ENCODE data around the gene DDX39A. TPM values are rescaled to one million over a fixed set of nuclear protein-coding genes. Genes with fewer than 3 reads are reported as not detected.
A peak's percentile ranks its signal among the peaks of the same experiment; 100 is the strongest.

The DDX39A gene
- total and polyA plus RNA-seq, 2 of the 8 experiments (the other 6 are each of a cell fraction or from before 2014, with no cell fraction given), result 139 TPM

DNA sequence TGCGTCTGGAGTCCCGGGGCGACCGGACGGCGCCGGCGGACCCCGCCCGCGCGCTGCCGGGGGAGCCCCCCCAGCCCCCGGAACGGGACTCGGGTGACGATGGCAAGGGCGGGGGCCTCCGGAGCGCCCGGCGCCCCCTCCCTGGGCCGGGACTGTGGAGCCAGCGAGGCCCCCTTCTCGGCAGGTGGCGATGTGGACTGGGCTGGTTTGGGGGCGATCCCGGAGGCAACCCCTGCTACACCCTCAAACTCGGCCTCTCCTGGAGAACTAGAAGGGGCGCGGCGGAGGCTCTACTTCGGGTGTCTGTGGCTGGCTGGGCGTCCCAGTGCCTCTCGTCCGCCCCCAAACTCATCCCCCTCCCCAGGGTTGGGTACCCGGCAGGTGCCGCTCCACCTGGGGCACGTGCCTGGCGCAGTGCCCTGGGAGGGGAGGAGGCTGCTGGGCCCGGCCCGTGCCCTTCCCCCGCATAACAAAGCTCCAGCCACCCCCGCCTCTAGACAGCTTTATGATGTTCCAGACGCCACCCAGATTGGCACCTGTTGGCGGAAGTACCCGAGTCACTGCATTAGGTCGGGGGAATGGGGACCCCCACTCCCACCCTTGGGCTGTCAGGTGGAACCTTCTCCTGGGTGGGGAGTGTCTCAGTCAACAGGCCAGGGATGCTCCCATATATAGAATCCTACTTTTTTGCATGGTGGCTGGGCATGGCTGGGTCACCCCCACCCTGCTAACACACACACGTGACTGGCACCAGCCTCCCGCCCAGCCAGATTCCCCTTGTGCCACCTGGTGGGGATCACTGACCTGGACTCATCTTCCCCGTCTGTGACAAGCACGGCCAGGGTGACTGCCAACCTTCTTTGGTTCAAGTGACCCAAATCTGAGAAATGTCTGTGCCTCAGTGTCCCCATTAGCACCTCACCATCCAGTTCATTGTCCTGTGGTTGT lies 14.7 kb upstream of the DDX39A start (continued):
- no peak for TF ChIP-seq CTBP2 (IDR thresholded peaks at IDR 0.05; ENCODE audit: borderline replicate concordance, insufficient read depth, insufficient read length, low read length)
- 0 out of 4 replicates have a peak, but pooled peaks of 1 of the 2 experiments have one; percentile 27 for TF ChIP-seq HDAC2 (IDR thresholded peaks at IDR 0.05; ENCODE audit: borderline replicate concordance in 1 of 2, low read depth in 2 of 2, low read length in 2 of 2)
- no peak for TF ChIP-seq CBX5 (IDR thresholded peaks at IDR 0.05; ENCODE audit: low read depth, low read length)
- no peak for TF ChIP-seq SUZ12 (IDR thresholded peaks at IDR 0.05; ENCODE audit: low read length)
- no peak for TF ChIP-seq HDAC6 (IDR thresholded peaks at IDR 0.05; ENCODE audit: low read depth, low read length)
- peak; percentile 59 for TF ChIP-seq KDM4A (IDR thresholded peaks at IDR 0.05; ENCODE audit: low read depth, low read length, severe bottlenecking)
- TF ChIP-seq NANOG (IDR thresholded peaks at IDR 0.05; ENCODE audit: insufficient read depth, low read depth, low read length, poor library complexity, severe bottlenecking), result no peak
- no peak for TF ChIP-seq CEBPB (IDR thresholded peaks at IDR 0.05; ENCODE audit: low read depth, low read length)
- no peak for TF ChIP-seq FOSL1 (IDR thresholded peaks at IDR 0.05; ENCODE audit: insufficient read depth, low read depth, low read length)
- TF ChIP-seq SRF (IDR thresholded peaks at IDR 0.05; ENCODE audit: low read depth, low read length), result no peak
- TF ChIP-seq GABPA (IDR thresholded peaks at IDR 0.05; ENCODE audit: borderline replicate concordance, insufficient read depth, low read length), result no peak
- TF ChIP-seq RXRA (IDR thresholded peaks at IDR 0.05; ENCODE audit: insufficient read depth, low read depth, low read length), result no peak
- no peak for TF ChIP-seq BACH1 (IDR thresholded peaks at IDR 0.05; ENCODE audit: low read length)
- TF ChIP-seq, protein P1, sequence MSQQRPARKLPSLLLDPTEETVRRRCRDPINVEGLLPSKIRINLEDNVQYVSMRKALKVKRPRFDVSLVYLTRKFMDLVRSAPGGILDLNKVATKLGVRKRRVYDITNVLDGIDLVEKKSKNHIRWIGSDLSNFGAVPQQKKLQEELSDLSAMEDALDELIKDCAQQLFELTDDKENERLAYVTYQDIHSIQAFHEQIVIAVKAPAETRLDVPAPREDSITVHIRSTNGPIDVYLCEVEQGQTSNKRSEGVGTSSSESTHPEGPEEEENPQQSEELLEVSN (IDR thresholded peaks at IDR 0.05), result peak; percentile 47; the same call in 1 of the 2 replicates
- TF ChIP-seq SP2 (IDR thresholded peaks at IDR 0.05; ENCODE audit: low read length), result no peak
- no peak for TF ChIP-seq TCF12 (IDR thresholded peaks at IDR 0.05; ENCODE audit: low read depth, low read length)
- no peak for TF ChIP-seq JUN (IDR thresholded peaks at IDR 0.05; ENCODE audit: low read depth, low read length)
- no peak for TF ChIP-seq BRCA1 (IDR thresholded peaks at IDR 0.05; ENCODE audit: low read depth, low read length)
- TF ChIP-seq ZNF274 (IDR thresholded peaks at IDR 0.05; ENCODE audit: borderline replicate concordance, extremely low read depth, low read length), result no peak

Measured in H1 (cell line).